OCI-LY3 (cell line): Measurements from ENCODE around the gene GJB2.

Experiments used
- H2AFZ ChIP-seq: fragments of 200-600, 300-600 bp; shearing (Covaris generic); 2 replicates; pipeline ENCODE4 v1.6.0; 2014; ENCODE audit warnings: antibody characterized with exemption, low read depth, low read length
- H3K27ac ChIP-seq: fragments of 200-600, 300-600 bp; sonication (generic); 2 replicates; pipeline ENCODE4 v1.5.1; 2014; ENCODE audit warnings: mild to moderate bottlenecking, low read length, moderate library complexity, mixed read lengths
- H3K27me3 ChIP-seq: fragments of 200-600, 300-600 bp; sonication (generic); 2 replicates; pipeline ENCODE4 v1.6.1; 2014; ENCODE audit warnings: low read depth, low read length, mixed read lengths
- H3K36me3 ChIP-seq: fragments of 200-600, 300-600 bp; sonication (generic); replicated peaks from 2 replicates; pipeline ENCODE3; 2014; ENCODE audit warnings: low read depth, low read length, mixed read lengths
- H3K4me1 ChIP-seq: fragments of 300-600, 200-600 bp; sonication (generic); 2 replicates; pipeline ENCODE4 v1.6.1; 2014; ENCODE audit warnings: low read length, mixed read lengths
- H3K4me2 ChIP-seq: fragments of 200-600, 300-600 bp; sonication (generic); 2 replicates; pipeline ENCODE4 v1.6.1; 2014; ENCODE audit warnings: low read length, mixed read lengths
- H3K4me3 ChIP-seq: fragments of 300-600, 200-600 bp; sonication (generic); 2 replicates; pipeline ENCODE4 v1.5.1; 2014; ENCODE audit warnings: antibody characterized with exemption, mild to moderate bottlenecking, low read length, moderate library complexity
- H3K79me2 ChIP-seq: fragments of 300-600, 200-600 bp; shearing (Covaris generic); 2 replicates; pipeline ENCODE4 v1.6.1; 2014; ENCODE audit warnings: mild to moderate bottlenecking, low read length, mixed read lengths
- H3K9ac ChIP-seq: fragments of 300-600, 200-600 bp; shearing (Covaris generic); 2 replicates; pipeline ENCODE4 v1.6.0; 2014; ENCODE audit warnings: mild to moderate bottlenecking, low read length, moderate library complexity
- H3K9me3 ChIP-seq: fragments of 200-600, 300-600 bp; shearing (Covaris generic); 2 replicates; pipeline ENCODE4 v1.6.1; 2014; ENCODE audit warnings: low read length, mixed read lengths; ENCODE audit not compliant: insufficient read depth
- H4K20me1 ChIP-seq: fragments of 200-600, 300-600 bp; sonication (generic); 2 replicates; pipeline ENCODE4 v1.6.1; 2016; ENCODE audit warnings: low read length, mixed read lengths; ENCODE audit not compliant: insufficient read depth
- CTCF ChIP-seq: fragments of 200-600, 300-600 bp; sonication (generic); IDR thresholded peaks from 2 replicates; pipeline ENCODE4 v1.5.1; 2014; ENCODE audit warnings: antibody characterized with exemption, low read length, low read depth
- EZH2phosphoT487 ChIP-seq: fragments of 200-600 bp; shearing (Covaris generic); IDR thresholded peaks from 2 replicates; pipeline ENCODE4 v1.6.1; 2018; ENCODE audit warnings: antibody characterized with exemption, mixed run types, low read depth

Gene GJB2

GRCh38 chr13:20222553-20222952 lies 29.8 kb upstream of the GJB2 start:
- no peak overlapping the region for H3K9ac ChIP-seq
- H3K27me3 ChIP-seq, result peaks cover 20% of the 10 kb centered on the region
- no peak overlapping the region for H3K4me2 ChIP-seq
- no peak overlapping the region for H3K4me3 ChIP-seq
- H3K27ac ChIP-seq, result no peak overlapping the region
- H2AFZ ChIP-seq, result no peak overlapping the region
- H4K20me1 ChIP-seq, result no peaks in the 10 kb centered on the region
- no peaks in the 10 kb centered on the region for H3K9me3 ChIP-seq
- no peaks in the 10 kb centered on the region for H3K79me2 ChIP-seq
- TF ChIP-seq EZH2phosphoT487, result no peak
- TF ChIP-seq CTCF, result no peak
- no peaks in the 10 kb centered on the region for H3K36me3 ChIP-seq
- H3K4me1 ChIP-seq, result 0 out of 2 replicates have a peak, but pooled peaks cover 3% of the 10 kb centered on the region

GRCh38 chr13:20221772-20222171 lies 29.0 kb upstream of the GJB2 start:
- Histone ChIP-seq H2AFZ (no peak overlapping the region), H3K4me3 (no peak overlapping the region), H3K9ac (no peak overlapping the region), H3K27me3 (peaks cover 26% of the 10 kb centered on the region), H3K4me1 (0 out of 2 replicates have a peak, but pooled peaks cover 3% of the 10 kb centered on the region), H3K9me3 (no peaks in the 10 kb centered on the region), H3K79me2 (no peaks in the 10 kb centered on the region), H3K36me3 (no peaks in the 10 kb centered on the region), H3K27ac (no peak overlapping the region), H3K4me2 (no peak overlapping the region), H4K20me1 (no peaks in the 10 kb centered on the region)
- TF ChIP-seq CTCF (no peak), EZH2phosphoT487 (no peak)

- no peak overlapping the region for H3K9ac ChIP-seq
- H3K79me2 ChIP-seq, result no peaks in the 10 kb centered on the region
- no peaks in the 10 kb centered on the region for H3K36me3 ChIP-seq
- no peak for TF ChIP-seq EZH2phosphoT487
- TF ChIP-seq CTCF, result no peak
- no peaks in the 10 kb centered on the region for H4K20me1 ChIP-seq
- no peak overlapping the region for H3K4me3 ChIP-seq
- 0 out of 2 replicates have a peak, but pooled peaks cover 3% of the 10 kb centered on the region for H3K4me1 ChIP-seq
- peaks cover 29% of the 10 kb centered on the region; the same call in 1 of the 2 replicates for H3K27me3 ChIP-seq
- H3K4me2 ChIP-seq, result no peak overlapping the region
- no peak overlapping the region for H2AFZ ChIP-seq
- H3K9me3 ChIP-seq, result no peaks in the 10 kb centered on the region
- H3K27ac ChIP-seq, result no peak overlapping the region
Measured at GRCh38 chr13:20219577-20219976, 26.8 kb upstream of the GJB2 start.

- Histone ChIP-seq H2AFZ (no peak overlapping the region), H3K4me1 (0 out of 2 replicates have a peak, but pooled peaks cover 3% of the 10 kb centered on the region), H3K4me3 (no peak overlapping the region), H3K36me3 (no peaks in the 10 kb centered on the region), H3K4me2 (no peak overlapping the region), H3K27ac (no peak overlapping the region), H3K27me3 (peaks cover 30% of the 10 kb centered on the region; the same call in 1 of the 2 replicates), H3K9me3 (no peaks in the 10 kb centered on the region), H3K79me2 (no peaks in the 10 kb centered on the region), H3K9ac (no peak overlapping the region), H4K20me1 (no peaks in the 10 kb centered on the region)
- TF ChIP-seq CTCF (no peak), EZH2phosphoT487 (no peak)
Measured at GRCh38 chr13:20217168-20217567, 24.4 kb upstream of the GJB2 start.
